HL-60/S4 (cell line): Measurements from ENCODE around the gene VSIG2.
"Not testable (repeated sequence)": the region's sequence is repeated elsewhere in the genome, so short reads cannot be mapped to it uniquely, and the experiment has no call there.

ENCODE experiments used
- in situ Hi-C: fragments of 300-500 bp; cut with MboI; formaldehyde crosslinking; loops from 2 replicates; pipeline ENCODE4 v1.14.3; 2022; ENCODE audit warnings: low sequenced_read_pairs

Gene VSIG2

GRCh38 chr11:124751741-124752470 lies at the start of gene VSIG2:
Gene VSIG2, minus strand, starts transcription at chr11:124752255. Its CDS starts 118 bp downstream, at chr11:124752137.
- in situ Hi-C loops = no loop called here

- in situ Hi-C loops = no loop called here
These were observed 49.0 kb upstream of the VSIG2 start for GRCh38 chr11:124801014-124801413.

GRCh38 chr11:124800226-124800929 lies 48.3 kb upstream of the VSIG2 start, which contains the start of gene MSANTD2:
Gene MSANTD2, minus strand, starts transcription at chr11:124800406. Its CDS starts 26 bp downstream, at chr11:124800380.
- in situ Hi-C loops = no loop called here

GRCh38 chr11:124799348-124800225 lies 47.5 kb upstream of the VSIG2 start:
- in situ Hi-C loops = no loop called here

- in situ Hi-C loops = no loop called here
These were observed 46.9 kb upstream of the VSIG2 start for GRCh38 chr11:124798991-124799347.

GRCh38 chr11:124796312-124796711 lies 44.3 kb upstream of the VSIG2 start:
- in situ Hi-C loops = no loop called here

GRCh38 chr11:124793466-124794278 lies 41.6 kb upstream of the VSIG2 start:
- in situ Hi-C loops = no loop called here

- in situ Hi-C loops = no loop called here
These were observed 39.7 kb upstream of the VSIG2 start for GRCh38 chr11:124791626-124792341.

- in situ Hi-C loops = no loop called here
These were observed 36.5 kb upstream of the VSIG2 start for GRCh38 chr11:124788521-124788920.

- in situ Hi-C loops = no loop called here
These were observed 32.0 kb upstream of the VSIG2 start for GRCh38 chr11:124784051-124784450.

GRCh38 chr11:124783002-124783401 lies 30.9 kb upstream of the VSIG2 start:
- in situ Hi-C loops = no loop called here

- in situ Hi-C loops = no loop called here
These were observed 27.5 kb upstream of the VSIG2 start for GRCh38 chr11:124779568-124779967.

- in situ Hi-C loops = no loop called here
These were observed 26.2 kb upstream of the VSIG2 start for GRCh38 chr11:124778281-124778680.

GRCh38 chr11:124776865-124777645 lies 25.0 kb upstream of the VSIG2 start:
- in situ Hi-C loops = no loop called here

- in situ Hi-C loops = not testable (repeated sequence)
These were observed 18.9 kb upstream of the VSIG2 start for GRCh38 chr11:124770959-124771358.

GRCh38 chr11:124769806-124770774 lies 18.0 kb upstream of the VSIG2 start:
- in situ Hi-C loops = no loop called here

- in situ Hi-C loops = no loop called here
These were observed 16.9 kb upstream of the VSIG2 start for GRCh38 chr11:124768914-124769313.

- in situ Hi-C loops = no loop called here
These were observed 14.1 kb upstream of the VSIG2 start for GRCh38 chr11:124766156-124766555.
